HepG2 (cell line): ENCODE measurements around the gene CIAO2B. TPM values are rescaled to one million over a fixed set of nuclear protein-coding genes. Genes with fewer than 3 reads are reported as not detected.
A peak's percentile ranks its signal among the peaks of the same experiment; 100 is the strongest.

Source experiments
- AGO1 ChIP-seq: fragments of 200-400 bp; formaldehyde crosslinking; IDR thresholded peaks from 2 replicates; pipeline ENCODE4 v1.6.1; 2017; ENCODE audit warnings: mild to moderate bottlenecking, low read depth, low read length, moderate library complexity; ENCODE audit not compliant: poor library complexity, severe bottlenecking
- AKAP8 ChIP-seq: sonication (generic); formaldehyde crosslinking; IDR thresholded peaks from 2 replicates; pipeline ENCODE4 v1.5.1; 2020; ENCODE audit warnings: mild to moderate bottlenecking, missing genetic modification reagents
- ATF7 ChIP-seq, 2 experiments: fragments of 450-650 bp in 1 of 2; sonication (generic) in 1 of 2; formaldehyde crosslinking in 1 of 2; IDR thresholded peaks; 2 replicates each; pipeline versions ENCODE4 v1.4.0 to v1.6.1; 2016 to 2020; ENCODE audit warnings: antibody characterized with exemption in 1 of 2, mild to moderate bottlenecking in 1 of 2, missing genetic modification reagents in 1 of 2
- ATF7-NPFF ChIP-seq: sonication (generic); formaldehyde crosslinking; IDR thresholded peaks from 2 replicates; pipeline ENCODE4 v1.8.1; 2023; ENCODE audit warnings: mild to moderate bottlenecking, low read depth, missing genetic modification reagents, moderate library complexity
- BCL6 ChIP-seq: IDR thresholded peaks from 2 replicates; pipeline ENCODE4 v1.6.1; 2016; ENCODE audit warnings: missing genetic modification reagents, missing compliant biosample characterization
- CCDC6 ChIP-seq: sonication (generic); formaldehyde crosslinking; IDR thresholded peaks from 2 replicates; pipeline ENCODE4 v1.8.1; 2022; ENCODE audit warnings: mild to moderate bottlenecking, missing genetic modification reagents, moderate library complexity
- DNMT3B ChIP-seq: conservative IDR thresholded peaks from 2 replicates; pipeline ENCODE4 v1.6.1; 2016; ENCODE audit warnings: missing biosample characterization, control low read depth
- HNRNPUL1 ChIP-seq: fragments of 200-400 bp; formaldehyde crosslinking; IDR thresholded peaks from 2 replicates; pipeline ENCODE4 v1.6.1; 2017; ENCODE audit warnings: low read depth, mild to moderate bottlenecking, low read length, moderate library complexity
- KLF16 ChIP-seq, 2 experiments: sonication (generic) in 1 of 2; formaldehyde crosslinking in 1 of 2; IDR thresholded peaks; 2 replicates each; pipeline versions ENCODE4 v1.6.1 to v1.8.0; 2016 to 2023; ENCODE audit warnings: missing genetic modification reagents in 2 of 2, missing compliant biosample characterization in 1 of 2
- LRRFIP1 ChIP-seq: sonication (generic); formaldehyde crosslinking; conservative IDR thresholded peaks from 2 replicates; pipeline ENCODE4 v1.4.0; 2020; ENCODE audit warnings: missing genetic modification reagents
- MEIS2 ChIP-seq: sonication (generic); formaldehyde crosslinking; IDR thresholded peaks from 2 replicates; pipeline ENCODE4 v1.9.0; 2021; ENCODE audit warnings: mild to moderate bottlenecking, missing genetic modification reagents
- NONO ChIP-seq, 2 experiments: fragments of 450-650 bp in 1 of 2; sonication (generic) in 1 of 2; formaldehyde crosslinking in 1 of 2; IDR thresholded peaks in 1 of 2; conservative IDR thresholded peaks in 1 of 2; 2 replicates each; pipeline versions ENCODE4 v1.6.1 to v1.8.0; 2017 to 2022; ENCODE audit warnings: mild to moderate bottlenecking in 1 of 2, missing genetic modification reagents in 1 of 2, moderate library complexity in 1 of 2
- NR2F2 ChIP-seq: IDR thresholded peaks from 2 replicates; pipeline ENCODE4 v1.6.1; 2012; ENCODE audit warnings: low read depth, inconsistent platforms, borderline replicate concordance
- PHF5A ChIP-seq: IDR thresholded peaks from one replicate; pipeline ENCODE4 v1.6.1; 2018; ENCODE audit warnings: low read depth, missing genetic modification reagents; ENCODE audit not compliant: unreplicated experiment
- RCOR2 ChIP-seq: IDR thresholded peaks from 2 replicates; pipeline ENCODE4 v1.6.1; 2016; ENCODE audit warnings: missing biosample characterization, missing genetic modification reagents
- U2AF2 ChIP-seq: fragments of 200-400 bp; formaldehyde crosslinking; IDR thresholded peaks from 2 replicates; pipeline ENCODE4 v1.6.1; 2017; ENCODE audit warnings: low read depth, mild to moderate bottlenecking, low read length
- ZFP37 ChIP-seq: sonication (generic); formaldehyde crosslinking; IDR thresholded peaks from 2 replicates; pipeline ENCODE4 v1.4.0; 2020; ENCODE audit warnings: missing genetic modification reagents, borderline replicate concordance
- ZNF275 ChIP-seq: sonication (generic); formaldehyde crosslinking; IDR thresholded peaks from 2 replicates; pipeline ENCODE4 v1.8.0; 2022; ENCODE audit warnings: missing genetic modification reagents, mild to moderate bottlenecking, inconsistent platforms, borderline replicate concordance
- ZNF33A ChIP-seq: sonication (generic); formaldehyde crosslinking; IDR thresholded peaks from 2 replicates; pipeline ENCODE4 v1.5.1; 2020; ENCODE audit warnings: missing genetic modification reagents, mild to moderate bottlenecking, moderate library complexity, borderline replicate concordance
- ZNF547 ChIP-seq: sonication (generic); formaldehyde crosslinking; IDR thresholded peaks from 2 replicates; pipeline ENCODE4 v1.5.1; 2020; ENCODE audit warnings: mild to moderate bottlenecking, missing genetic modification reagents
- ZNF691 ChIP-seq: sonication (generic); formaldehyde crosslinking; IDR thresholded peaks from 2 replicates; pipeline ENCODE4 v1.4.0; 2020; ENCODE audit warnings: missing genetic modification reagents, low read depth, mild to moderate bottlenecking, borderline replicate concordance
- ZNF710 ChIP-seq: sonication (generic); formaldehyde crosslinking; IDR thresholded peaks from 2 replicates; pipeline ENCODE4 v1.5.0; 2020; ENCODE audit warnings: mild to moderate bottlenecking, missing genetic modification reagents, borderline replicate concordance
- ZZZ3 ChIP-seq: sonication (generic); formaldehyde crosslinking; IDR thresholded peaks from 2 replicates; pipeline ENCODE4 v1.4.0; 2020; ENCODE audit warnings: missing genetic modification reagents, mild to moderate bottlenecking, borderline replicate concordance
- polyA plus RNA-seq, 8 experiments: library from polyadenylated mRNA; depleted of rRNA in 3 of 8; stranded (reverse) in 7 of 8; unstranded in 1 of 8; fragments of >200 nt; fragmentation: Illumina TruSeq in 4 of 8; extraction: Trizol in 4 of 8; gene quantifications; 2 replicates each; pipeline versions ENCODE4 v1.2.1 to v1.2.3, GENCODE V29; 2011 to 2016; ENCODE audit warnings: low read depth in 4 of 8, missing spikeins in 1 of 8, mixed read lengths in 1 of 8; ENCODE audit not compliant: insufficient read depth in 1 of 8
- total RNA-seq, 5 experiments: library from RNA; depleted of rRNA; stranded (reverse); fragments of >200 nt; fragmentation: Illumina TruSeq; extraction: Trizol; gene quantifications; 2 replicates each; pipeline ENCODE4 v1.2.3, GENCODE V29; 2016; ENCODE audit warnings: low read depth in 1 of 5

Gene CIAO2B
- total and polyA plus RNA-seq, 2 of the 13 experiments (the other 11 are each of a cell fraction or from before 2014, with no cell fraction given) = 157 to 293 TPM

GRCh38 chr16:66954097-66954659, 20.0 kb upstream of the CIAO2B start (continued):
- TF ChIP-seq DNMT3B (no peak), HNRNPUL1 (no peak), ZFP37 (CRISPR knock-in tag) (no peak), RCOR2 (CRISPR knock-in tag) (peak; percentile 66; the same call in 1 of the 2 replicates), PHF5A (CRISPR knock-in tag) (no peak), ZNF691 (no peak), U2AF2 (no peak), ZNF710 (CRISPR knock-in tag) (no peak), CCDC6 (CRISPR knock-in tag) (no peak), ZNF33A (CRISPR knock-in tag) (no peak), AGO1 (no peak), ZNF547 (CRISPR knock-in tag) (no peak), AKAP8 (CRISPR knock-in tag) (no peak), KLF16 (CRISPR knock-in tag; IDR thresholded peaks at IDR 0.05) (peak in 1 of 2 experiments; percentile 38; a peak in 1 of 4 replicates), ATF7 (IDR thresholded peaks at IDR 0.05) (no peak), ATF7 (CRISPR knock-in tag; IDR thresholded peaks at IDR 0.05) (no peak), ATF7-NPFF (no peak), ZNF275 (CRISPR knock-in tag) (no peak), LRRFIP1 (no peak), NR2F2 (no peak), ZZZ3 (CRISPR knock-in tag) (no peak), MEIS2 (CRISPR knock-in tag) (no peak), NONO (IDR thresholded peaks at IDR 0.05) (no peak), NONO (CRISPR knock-in tag; conservative IDR thresholded peaks at IDR 0.05) (no peak), BCL6 (CRISPR knock-in tag) (no peak)
